Uterus (tissue), 4 donors: ENCODE results near the gene NCS1. TPM values are rescaled to one million over a fixed set of nuclear protein-coding genes. Genes with fewer than 3 reads are reported as not detected.

Source experiments
- DNase-seq, 2 donors: peaks; one replicate each; pipeline ENCODE4 v3.0.0-alpha.2; 2019 to 2020
- H3K27ac ChIP-seq, 2 donors: fragments of 200-600 bp; sonication (generic); 1 replicate in 1 of 2; 2 replicates in 1 of 2; pipeline ENCODE4 v1.5.1; 2016 to 2018
- H3K27me3 ChIP-seq, 2 donors: fragments of 200-600 bp; sonication (generic); one replicate each; pipeline ENCODE4 v1.5.1; 2018 to 2019; ENCODE audit warnings: control low read depth in 1 of 2
- H3K36me3 ChIP-seq, 2 donors: fragments of 200-600 bp; sonication (generic); one replicate each; pipeline ENCODE4 v1.5.1; 2019; ENCODE audit warnings: control low read depth in 1 of 2
- H3K4me1 ChIP-seq, 2 donors: fragments of 200-600 bp; sonication (generic); one replicate each; pipeline ENCODE4 v1.5.1; 2018 to 2019; ENCODE audit warnings: control low read depth in 1 of 2
- H3K4me3 ChIP-seq, 2 donors: fragments of 200-600 bp; sonication (generic); 1 replicate in 1 of 2; 2 replicates in 1 of 2; pipeline ENCODE4 v1.5.1; 2018 to 2019; ENCODE audit warnings: mild to moderate bottlenecking in 1 of 2
- H3K9me3 ChIP-seq, 2 donors: fragments of 200-600 bp; sonication (generic); one replicate each; pipeline ENCODE4 v1.5.1; 2019; ENCODE audit warnings: control low read depth in 1 of 2
- CTCF ChIP-seq, 4 experiments: fragments of 200-600 bp in 2 of 4; fragments of 450-650 bp in 2 of 4; sonication (generic) in 2 of 4; IDR thresholded peaks; one replicate each; pipeline ENCODE4 v1.5.1; 2016 to 2019; ENCODE audit warnings: antibody characterized with exemption in 4 of 4, mild to moderate bottlenecking in 2 of 4, moderate library complexity in 1 of 4
- POLR2A ChIP-seq, 2 donors: fragments of 450-650 bp; IDR thresholded peaks; one replicate each; pipeline ENCODE4 v1.6.1; 2016; ENCODE audit warnings: antibody characterized with exemption in 2 of 2, mild to moderate bottlenecking in 1 of 2, moderate library complexity in 1 of 2
- intact Hi-C: fragments of 100-400 bp; cut with DNase I; formaldehyde crosslinking; loops from one replicate; pipeline ENCODE4 v1.15.1; 2023; ENCODE audit warnings: low total_unique reads
- total RNA-seq, 4 donors: library from RNA; depleted of rRNA in 3 of 4; stranded (reverse); fragments of >200 nt in 3 of 4; gene quantifications; one replicate each; pipeline versions ENCODE4 v1.1.0 to v1.2.4, GENCODE V29; 2014 to 2023
- donor health status: DM: yes; HTN: yes; CAD: no.

Gene NCS1
- total RNA-seq, 4 donors from 2014 or later, result 4.1 to 99.3 (median 39.0) TPM

- no peaks in the 10 kb centered on the region for H3K36me3 ChIP-seq
Measured at GRCh38 chr9:130225071-130225470, 52.9 kb downstream of the NCS1 start.

DNA sequence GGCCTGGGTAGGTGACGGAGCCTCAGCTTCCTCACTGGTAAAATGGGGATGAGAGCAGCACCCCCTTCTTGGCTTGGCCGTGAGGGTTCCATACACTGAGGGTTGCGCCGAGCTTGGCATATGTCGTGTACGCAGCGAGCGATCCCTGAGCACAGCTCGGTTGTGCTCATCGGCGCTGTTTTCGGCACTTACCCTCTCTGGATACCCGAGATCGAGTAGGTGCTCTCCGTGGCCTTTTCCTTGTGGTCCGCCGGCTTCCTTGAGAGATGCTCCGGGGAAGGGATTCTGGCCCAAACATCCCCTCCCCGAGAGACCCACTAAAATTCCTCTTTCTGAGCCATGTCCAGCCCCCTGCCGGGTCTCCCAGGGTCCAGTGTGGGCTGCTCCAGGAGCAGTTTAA lies 53.4 kb downstream of the NCS1 start:
- Histone ChIP-seq H3K27me3 (no peaks in the 10 kb centered on the region), H3K36me3 (no peaks in the 10 kb centered on the region), H3K27ac (no peak overlapping the region), H3K9me3 (no peaks in the 10 kb centered on the region), H3K4me3 (no peak overlapping the region), H3K4me1 (peaks cover 0 to 4% of the 10 kb centered on the region in 2 donors)
- TF ChIP-seq POLR2A (IDR thresholded peaks at IDR 0.05) (no peak), CTCF (IDR thresholded peaks at IDR 0.05) (no peak)
- DNase-seq, result no peak
- intact Hi-C loops, result no loop called here

More at GRCh38 chr9:130225071-130225470, 52.9 kb downstream of the NCS1 start:
- Histone ChIP-seq H3K27me3 (no peaks in the 10 kb centered on the region), H3K4me3 (no peak overlapping the region), H3K9me3 (no peaks in the 10 kb centered on the region), H3K27ac (no peak overlapping the region), H3K4me1 (peaks cover 0 to 8% of the 10 kb centered on the region in 2 donors)
- TF ChIP-seq POLR2A (IDR thresholded peaks at IDR 0.05) (no peak), CTCF (IDR thresholded peaks at IDR 0.05) (no peak)
- DNase-seq, result no peak
- intact Hi-C loops, result no loop called here

- H3K4me1 ChIP-seq, result no peaks in the 10 kb centered on the region
- H3K27me3 ChIP-seq, result no peaks in the 10 kb centered on the region
- H3K36me3 ChIP-seq, result no peaks in the 10 kb centered on the region
- H3K9me3 ChIP-seq, result no peaks in the 10 kb centered on the region
- DNase-seq, result no peak
- intact Hi-C loops, result no loop called here
- H3K27ac ChIP-seq, result no peak overlapping the region
- no peak overlapping the region for H3K4me3 ChIP-seq
- TF ChIP-seq CTCF (IDR thresholded peaks at IDR 0.05), result no peak
- no peak for TF ChIP-seq POLR2A (IDR thresholded peaks at IDR 0.05)
Measured at GRCh38 chr9:130226112-130226511, 53.9 kb downstream of the NCS1 start.

DNA sequence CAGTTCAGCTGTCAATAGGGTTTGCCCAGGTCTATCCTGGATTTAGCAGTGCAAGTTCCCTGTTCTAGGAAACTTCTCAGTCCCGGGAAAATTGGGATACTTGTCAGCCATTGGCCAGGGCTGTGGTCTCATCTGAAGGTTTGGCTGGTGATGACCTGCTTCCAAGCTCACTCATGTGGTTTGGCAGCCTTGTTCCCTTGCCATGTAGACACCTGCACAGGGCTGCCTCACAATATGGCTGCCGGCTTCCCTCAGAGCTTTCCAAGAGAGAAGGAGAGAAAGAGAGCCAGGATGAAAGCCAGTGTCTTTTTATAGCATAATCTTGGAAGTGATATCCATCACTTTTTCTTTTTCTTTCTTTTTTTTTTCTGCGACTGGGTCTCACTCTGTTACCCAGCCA lies 55.6 kb downstream of the NCS1 start:
- H3K9me3 ChIP-seq, result no peaks in the 10 kb centered on the region
- H3K27me3 ChIP-seq, result no peaks in the 10 kb centered on the region
- no peak overlapping the region for H3K27ac ChIP-seq
- H3K4me3 ChIP-seq, result no peak overlapping the region
- intact Hi-C loops, result no loop called here
- H3K4me1 ChIP-seq, result no peaks in the 10 kb centered on the region
- no peak for DNase-seq
- TF ChIP-seq POLR2A (IDR thresholded peaks at IDR 0.05) (no peak), CTCF (IDR thresholded peaks at IDR 0.05) (no peak)
- H3K36me3 ChIP-seq, result no peaks in the 10 kb centered on the region

DNA sequence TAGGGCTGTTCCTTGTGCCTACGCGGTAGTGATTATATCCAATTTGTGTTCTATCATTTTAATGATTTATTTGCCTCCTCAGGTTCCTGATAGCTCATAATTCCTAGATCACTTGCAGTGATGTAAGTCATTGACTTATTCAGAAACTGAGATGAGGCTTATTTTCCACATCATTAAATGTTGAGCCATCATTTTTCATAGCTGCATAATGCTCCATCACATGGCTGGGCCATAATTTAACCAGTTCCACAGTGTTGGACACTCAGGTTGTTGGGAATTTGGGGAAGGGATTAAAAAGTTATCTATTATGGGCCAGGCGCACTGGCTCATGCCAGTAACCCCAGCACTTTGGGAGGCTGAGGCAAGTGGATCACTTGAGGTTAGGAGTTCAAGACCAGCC lies 57.6 kb downstream of the NCS1 start:
- Histone ChIP-seq H3K27ac (no peak overlapping the region), H3K36me3 (no peaks in the 10 kb centered on the region), H3K9me3 (no peaks in the 10 kb centered on the region), H3K4me1 (no peaks in the 10 kb centered on the region), H3K27me3 (no peaks in the 10 kb centered on the region), H3K4me3 (no peak overlapping the region)
- intact Hi-C loops, result loop anchor here (10.0 kb wide), 1 partner anchor 345 kb away; no protein-coding TSS in a partner anchor
- no peak for TF ChIP-seq POLR2A (IDR thresholded peaks at IDR 0.05)
- TF ChIP-seq CTCF (IDR thresholded peaks at IDR 0.05), result no peak
- no peak for DNase-seq
